ENCODE results near the gene MYL10.

MYL10 gene

GRCh38 chr7:101598986-101599771, 29.9 kb downstream of the MYL10 start:
- H3K27ac ChIP-seq = peak overlapping the region; percentile 32
- no peak for DNase-seq (ENCODE audit: low read depth, low spot score)

- peak; percentile 72 for DNase-seq (ENCODE audit: low read depth, low spot score)
- peak overlapping the region; percentile 32 for H3K27ac ChIP-seq
These were observed 30.6 kb downstream of the MYL10 start for GRCh38 chr7:101598422-101598985.

GRCh38 chr7:101597941-101598340, 31.2 kb downstream of the MYL10 start:
- no peak for DNase-seq (ENCODE audit: low read depth, low spot score)
- peak overlapping the region; percentile 32 for H3K27ac ChIP-seq

- DNase-seq (ENCODE audit: low read depth, low spot score) = no peak
- no peak overlapping the region for H3K27ac ChIP-seq
These were observed 32.2 kb downstream of the MYL10 start for GRCh38 chr7:101596898-101597297.

- no peak overlapping the region for H3K27ac ChIP-seq
- no peak for DNase-seq (ENCODE audit: low read depth, low spot score)
These were observed 33.1 kb downstream of the MYL10 start for GRCh38 chr7:101595766-101596537.

GRCh38 chr7:101595246-101595645, 33.9 kb downstream of the MYL10 start:
- no peak overlapping the region for H3K27ac ChIP-seq
- DNase-seq (ENCODE audit: low read depth, low spot score) = no peak

- H3K27ac ChIP-seq = no peak overlapping the region
- DNase-seq (ENCODE audit: low read depth, low spot score) = no peak
These were observed 34.3 kb downstream of the MYL10 start for GRCh38 chr7:101594790-101595189.

GRCh38 chr7:101593556-101593955, 35.5 kb downstream of the MYL10 start:
- DNase-seq (ENCODE audit: low read depth, low spot score) = no peak
- H3K27ac ChIP-seq = no peak overlapping the region

GRCh38 chr7:101591504-101591903, 37.6 kb downstream of the MYL10 start:
- DNase-seq (ENCODE audit: low read depth, low spot score) = no peak
- H3K27ac ChIP-seq = no peak overlapping the region

GRCh38 chr7:101590663-101591435, 38.2 kb downstream of the MYL10 start:
- no peak for DNase-seq (ENCODE audit: low read depth, low spot score)

GRCh38 chr7:101589976-101590662, 39.0 kb downstream of the MYL10 start:
- DNase-seq (ENCODE audit: low read depth, low spot score) = no peak
- H3K27ac ChIP-seq = no peak overlapping the region

More at GRCh38 chr7:101590663-101591435, 38.2 kb downstream of the MYL10 start:
- no peak overlapping the region for H3K27ac ChIP-seq

- no peak for DNase-seq (ENCODE audit: low read depth, low spot score)
These were observed 40.0 kb downstream of the MYL10 start for GRCh38 chr7:101589052-101589451.

GRCh38 chr7:101588131-101588935, 40.8 kb downstream of the MYL10 start:
- DNase-seq (ENCODE audit: low read depth, low spot score) = no peak

More at GRCh38 chr7:101589052-101589451, 40.0 kb downstream of the MYL10 start:
- H3K27ac ChIP-seq = no peak overlapping the region

GRCh38 chr7:101586906-101587677, 42.0 kb downstream of the MYL10 start:
- no peak for DNase-seq (ENCODE audit: low read depth, low spot score)
- no peak overlapping the region for H3K27ac ChIP-seq

More at GRCh38 chr7:101588131-101588935, 40.8 kb downstream of the MYL10 start:
- no peak overlapping the region for H3K27ac ChIP-seq

GRCh38 chr7:101586078-101586905, 42.8 kb downstream of the MYL10 start:
- DNase-seq (ENCODE audit: low read depth, low spot score) = no peak
- H3K27ac ChIP-seq = no peak overlapping the region

- no peak for DNase-seq (ENCODE audit: low read depth, low spot score)
- H3K27ac ChIP-seq = no peak overlapping the region
These were observed 46.1 kb downstream of the MYL10 start for GRCh38 chr7:101582971-101583370.

GRCh38 chr7:101581891-101582290, 47.2 kb downstream of the MYL10 start:
- no peak overlapping the region for H3K27ac ChIP-seq
- no peak for DNase-seq (ENCODE audit: low read depth, low spot score)
